Peyer's patch (tissue), 4 donors: ENCODE measurements around the gene PIK3CD. TPM values are rescaled to one million over a fixed set of nuclear protein-coding genes. Genes with fewer than 3 reads are reported as not detected.

Source experiments
- DNase-seq, 3 donors: peaks; one replicate each; pipeline ENCODE4 v3.0.0-alpha.2; 2017 to 2019
- H3K27ac ChIP-seq, 4 donors: fragments of 200-600 bp; sonication (generic); one replicate each; pipeline ENCODE4 v1.5.1; 2016 to 2019
- H3K27me3 ChIP-seq, 2 donors: fragments of 200-600 bp; sonication (generic); one replicate each; pipeline ENCODE4 v1.5.1; 2019
- H3K36me3 ChIP-seq, 3 donors: fragments of 200-600 bp; sonication (generic); one replicate each; pipeline ENCODE4 v1.5.1; 2016 to 2019
- H3K4me1 ChIP-seq, 4 donors: fragments of 200-600 bp; sonication (generic); one replicate each; pipeline ENCODE4 v1.5.1; 2016 to 2019
- H3K4me3 ChIP-seq, 4 donors: fragments of 200-600 bp; sonication (generic); 1 replicate in 3 of 4; 2 replicates in 1 of 4; pipeline ENCODE4 v1.5.1; 2016 to 2019; ENCODE audit warnings: mild to moderate bottlenecking in 1 of 4
- H3K9me3 ChIP-seq, 4 donors: fragments of 200-600 bp; sonication (generic); one replicate each; pipeline ENCODE4 v1.5.1; 2016 to 2019; ENCODE audit warnings: mild to moderate bottlenecking in 1 of 4
- POLR2A ChIP-seq, 2 donors: fragments of 450-650 bp; IDR thresholded peaks; one replicate each; pipeline ENCODE4 v1.5.1; 2017; ENCODE audit warnings: antibody characterized with exemption in 2 of 2, mild to moderate bottlenecking in 2 of 2, moderate library complexity in 2 of 2
- total RNA-seq, 4 donors: library from RNA; depleted of rRNA; stranded (reverse); fragments of >200 nt; gene quantifications; one replicate each; pipeline ENCODE4 v1.1.0, GENCODE V29; 2016
- TF ChIP-seq, protein P1 (sequence below), 6 experiments: fragments of 450-650 bp in 4 of 6; fragments of 200-600 bp in 2 of 6; sonication (generic) in 1 of 6; IDR thresholded peaks; one replicate each; pipeline ENCODE4 v1.5.1; 2017 to 2019; ENCODE audit warnings: antibody characterized with exemption in 6 of 6, mild to moderate bottlenecking in 3 of 6, moderate library complexity in 1 of 6

The PIK3CD gene
- total RNA-seq, 4 donors from 2014 or later: 2.8 to 34.7 (median 7.6) TPM

DNA sequence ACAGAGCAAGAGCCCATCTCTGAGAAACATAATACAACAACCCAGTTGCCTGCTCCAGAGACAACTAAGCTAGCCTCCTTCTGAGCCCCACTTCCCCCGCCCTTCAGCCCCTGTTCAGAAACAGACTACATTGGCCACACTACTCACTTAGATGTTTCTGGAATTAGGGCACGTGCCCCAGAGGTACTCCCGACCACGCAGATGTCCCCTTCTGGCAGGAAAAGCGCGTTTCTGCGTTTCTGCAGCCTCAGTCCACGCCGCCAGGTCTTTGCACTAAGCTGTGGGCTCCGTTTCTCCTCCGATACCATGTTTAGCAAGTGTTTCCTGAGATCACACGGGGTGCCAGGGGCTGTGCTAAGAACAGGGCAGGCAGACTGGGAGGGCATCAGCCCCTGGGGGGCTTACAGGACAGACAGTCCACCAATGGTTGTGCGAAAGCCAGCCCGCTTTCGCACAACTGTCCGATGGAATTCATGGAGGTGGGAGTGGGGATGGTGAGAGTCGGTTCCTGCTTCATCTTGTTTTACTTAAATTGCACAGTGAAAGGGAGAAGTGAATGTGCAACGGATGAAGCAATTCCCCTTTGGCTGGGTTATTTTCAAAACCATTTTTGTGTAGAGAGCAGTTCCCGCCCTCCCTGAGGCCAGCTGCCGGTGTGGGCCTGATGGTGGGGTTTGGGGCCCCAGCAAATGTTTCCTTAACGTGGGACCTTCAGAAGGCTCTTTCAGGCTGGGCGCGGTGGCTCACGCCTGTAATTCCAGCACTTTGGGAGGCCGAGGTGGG is 2.7 kb downstream of the PIK3CD start:
- H3K9me3 ChIP-seq: no peaks in the 10 kb centered on the region
- H3K27ac ChIP-seq: peak overlapping the region; percentile 48 to 97 (median 82)
- no peaks in the 10 kb centered on the region for H3K36me3 ChIP-seq
- peaks cover 0 to 20% (median 13%) of the 10 kb centered on the region in 4 donors for H3K4me1 ChIP-seq
- TF ChIP-seq POLR2A (IDR thresholded peaks at IDR 0.05): no peak
- TF ChIP-seq, protein P1, sequence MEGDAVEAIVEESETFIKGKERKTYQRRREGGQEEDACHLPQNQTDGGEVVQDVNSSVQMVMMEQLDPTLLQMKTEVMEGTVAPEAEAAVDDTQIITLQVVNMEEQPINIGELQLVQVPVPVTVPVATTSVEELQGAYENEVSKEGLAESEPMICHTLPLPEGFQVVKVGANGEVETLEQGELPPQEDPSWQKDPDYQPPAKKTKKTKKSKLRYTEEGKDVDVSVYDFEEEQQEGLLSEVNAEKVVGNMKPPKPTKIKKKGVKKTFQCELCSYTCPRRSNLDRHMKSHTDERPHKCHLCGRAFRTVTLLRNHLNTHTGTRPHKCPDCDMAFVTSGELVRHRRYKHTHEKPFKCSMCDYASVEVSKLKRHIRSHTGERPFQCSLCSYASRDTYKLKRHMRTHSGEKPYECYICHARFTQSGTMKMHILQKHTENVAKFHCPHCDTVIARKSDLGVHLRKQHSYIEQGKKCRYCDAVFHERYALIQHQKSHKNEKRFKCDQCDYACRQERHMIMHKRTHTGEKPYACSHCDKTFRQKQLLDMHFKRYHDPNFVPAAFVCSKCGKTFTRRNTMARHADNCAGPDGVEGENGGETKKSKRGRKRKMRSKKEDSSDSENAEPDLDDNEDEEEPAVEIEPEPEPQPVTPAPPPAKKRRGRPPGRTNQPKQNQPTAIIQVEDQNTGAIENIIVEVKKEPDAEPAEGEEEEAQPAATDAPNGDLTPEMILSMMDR (IDR thresholded peaks at IDR 0.05): no peak
- H3K27me3 ChIP-seq: peaks cover 0 to 12% of the 10 kb centered on the region in 2 donors
- DNase-seq: peak in 2 of 3 donors; percentile 58
- H3K4me3 ChIP-seq: peak overlapping the region; percentile 18 to 96 (median 61)

DNA sequence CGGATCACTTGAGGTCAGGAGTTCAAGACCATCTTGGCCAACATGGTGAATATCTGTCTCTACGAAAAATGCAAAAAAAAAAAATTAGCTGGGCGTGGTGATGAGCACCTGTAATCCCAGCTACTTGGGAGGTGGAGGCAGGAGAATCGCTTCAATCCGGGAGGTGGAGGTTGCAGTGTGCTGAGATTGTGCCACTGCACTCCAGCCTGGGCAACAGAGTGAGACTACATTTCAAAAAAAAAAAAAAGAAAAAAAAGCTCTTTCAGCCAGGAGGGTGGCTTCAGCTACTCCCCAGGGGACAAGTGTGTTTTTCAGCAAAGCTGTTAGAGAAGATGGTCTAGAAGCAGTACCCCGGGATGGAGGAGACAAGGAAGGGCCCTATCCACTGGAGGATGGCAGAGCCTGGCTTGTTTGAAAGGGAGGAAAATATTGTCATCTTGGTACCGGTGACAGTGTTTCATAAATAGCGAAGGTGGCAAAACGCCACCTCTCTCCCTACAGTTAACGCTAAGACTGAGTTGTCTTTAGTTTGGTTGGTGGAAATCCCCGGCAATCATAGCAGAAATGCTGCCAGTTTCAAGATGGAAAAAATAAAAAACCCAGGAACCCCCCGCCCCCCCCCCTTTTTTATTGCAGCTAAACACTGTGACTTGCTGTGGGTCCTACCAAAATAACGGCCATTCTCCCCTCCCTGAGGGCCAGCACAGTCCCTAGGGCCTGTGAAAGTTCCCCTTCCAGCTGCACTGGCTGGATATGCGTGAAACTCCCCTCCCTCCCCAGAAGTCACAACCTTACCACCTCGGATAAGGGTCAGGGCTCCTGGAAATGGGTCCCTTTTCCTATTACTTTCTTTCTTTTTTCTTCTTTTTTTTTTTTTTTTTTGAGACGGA is 3.5 kb downstream of the PIK3CD start:
- TF ChIP-seq, protein P1 (IDR thresholded peaks at IDR 0.05): no peak
- no peak for TF ChIP-seq POLR2A (IDR thresholded peaks at IDR 0.05)
- H3K9me3 ChIP-seq: no peaks in the 10 kb centered on the region
- peak overlapping the region in 3 of 4 donors; percentile 3 to 96 (median 62) for H3K4me3 ChIP-seq
- peaks cover 0 to 20% (median 13%) of the 10 kb centered on the region in 4 donors for H3K4me1 ChIP-seq
- peak in 1 of 3 donors; percentile 30 for DNase-seq
- H3K36me3 ChIP-seq: no peaks in the 10 kb centered on the region
- peak overlapping the region in 3 of 4 donors; percentile 76 to 97 (median 88) for H3K27ac ChIP-seq
- peaks cover 0 to 12% of the 10 kb centered on the region in 2 donors for H3K27me3 ChIP-seq

DNA sequence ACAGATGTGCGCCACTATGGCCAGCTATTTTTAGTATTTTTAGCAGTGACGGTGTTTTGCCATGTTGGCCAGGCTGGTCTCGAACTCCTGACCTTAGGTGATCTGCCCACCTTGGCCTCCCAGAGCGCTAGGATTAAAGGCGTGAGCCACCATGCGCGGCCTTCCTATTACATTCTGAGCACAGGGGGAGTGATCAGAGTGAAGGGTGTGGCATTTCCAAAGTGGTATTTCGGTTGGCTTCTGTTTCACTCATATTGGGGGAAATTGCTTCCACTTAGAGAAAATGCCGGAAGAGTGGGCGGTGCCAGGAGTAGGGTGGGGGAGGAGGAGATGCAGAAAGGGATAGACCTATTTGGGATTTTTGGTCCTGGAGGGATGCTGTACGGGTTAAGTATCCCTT is 4.3 kb downstream of the PIK3CD start:
- H3K9me3 ChIP-seq: no peaks in the 10 kb centered on the region
- TF ChIP-seq, protein P1 (IDR thresholded peaks at IDR 0.05): no peak
- no peak for TF ChIP-seq POLR2A (IDR thresholded peaks at IDR 0.05)
- no peak overlapping the region for H3K4me3 ChIP-seq
- peak overlapping the region in 1 of 4 donors; percentile 97 for H3K27ac ChIP-seq
- peaks cover 0 to 12% of the 10 kb centered on the region in 2 donors for H3K27me3 ChIP-seq
- peaks cover 0 to 18% (median 13%) of the 10 kb centered on the region in 4 donors for H3K4me1 ChIP-seq
- DNase-seq: no peak
- no peaks in the 10 kb centered on the region for H3K36me3 ChIP-seq

DNA sequence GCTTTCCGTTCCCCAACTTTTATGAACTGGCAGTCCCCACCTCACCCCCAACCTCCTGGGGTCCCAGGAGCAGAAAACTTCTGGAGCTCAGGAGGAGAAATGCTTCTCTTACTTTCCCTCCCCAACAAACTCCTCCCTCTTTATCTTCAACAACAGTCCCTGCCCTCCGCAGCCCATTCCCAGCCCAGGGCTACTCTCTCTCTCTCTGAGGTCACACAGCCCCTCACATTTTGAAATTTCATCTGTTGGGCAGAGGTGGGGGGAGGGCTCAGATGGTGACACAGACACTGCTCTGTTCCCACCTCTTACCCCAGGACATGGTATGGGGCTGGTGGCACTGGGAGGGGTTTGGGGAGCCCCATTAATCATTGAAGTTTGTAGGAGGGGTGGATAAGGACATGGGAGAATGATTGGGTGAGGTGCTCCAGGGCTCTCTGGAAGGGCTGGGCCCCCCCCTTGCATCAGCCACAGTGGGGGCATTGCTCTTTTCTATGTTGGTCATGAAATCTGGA is 6.0 kb downstream of the PIK3CD start:
- H3K4me3 ChIP-seq: no peak overlapping the region
- DNase-seq: no peak
- no peaks in the 10 kb centered on the region for H3K36me3 ChIP-seq
- TF ChIP-seq POLR2A (IDR thresholded peaks at IDR 0.05): no peak
- TF ChIP-seq, protein P1 (IDR thresholded peaks at IDR 0.05): no peak
- no peaks in the 10 kb centered on the region for H3K9me3 ChIP-seq
- peak overlapping the region in 1 of 4 donors; percentile 97 for H3K27ac ChIP-seq
- peaks cover 0 to 14% (median 7%) of the 10 kb centered on the region in 4 donors for H3K4me1 ChIP-seq
- peaks cover 0 to 3% of the 10 kb centered on the region in 2 donors for H3K27me3 ChIP-seq

DNA sequence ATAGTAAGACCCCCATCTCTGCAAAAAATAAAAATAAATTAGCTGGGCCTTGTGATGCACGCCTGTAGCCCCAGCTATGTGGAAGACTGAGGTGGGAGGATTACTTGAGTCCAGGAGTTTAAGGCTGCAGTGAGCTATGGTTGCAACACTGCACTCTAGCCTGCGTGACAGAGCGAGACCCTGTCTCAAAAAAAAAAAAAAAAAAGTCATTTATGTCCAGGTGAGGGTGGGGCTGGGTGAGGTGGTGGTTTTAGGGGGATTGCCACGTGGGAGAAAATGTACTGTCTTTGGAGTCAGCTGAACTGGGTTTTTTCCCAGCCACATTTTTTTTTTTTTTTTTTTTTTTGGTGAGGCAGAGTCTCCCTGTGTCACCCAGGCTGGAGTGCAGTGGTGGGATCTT is 6.7 kb downstream of the PIK3CD start:
- peak overlapping the region in 1 of 4 donors; percentile 97 for H3K27ac ChIP-seq
- no peaks in the 10 kb centered on the region for H3K27me3 ChIP-seq
- DNase-seq: no peak
- TF ChIP-seq, protein P1 (IDR thresholded peaks at IDR 0.05): no peak
- no peak for TF ChIP-seq POLR2A (IDR thresholded peaks at IDR 0.05)
- no peaks in the 10 kb centered on the region for H3K36me3 ChIP-seq
- no peaks in the 10 kb centered on the region for H3K9me3 ChIP-seq
- peaks cover 0 to 14% (median 6%) of the 10 kb centered on the region in 4 donors for H3K4me1 ChIP-seq
- no peak overlapping the region for H3K4me3 ChIP-seq
